ENCODE results near the gene CTNS.
A peak's percentile ranks its signal among the peaks of the same experiment; 100 is the strongest.

The CTNS gene

GRCh38 chr17:3603870-3604259 lies 32.7 kb upstream of the CTNS start:
- TF ChIP-seq ZNF274 (IDR thresholded peaks at IDR 0.05; ENCODE audit: low read depth, low read length): no peak
- H3K4me3 ChIP-seq (ENCODE audit: low read length): no peak overlapping the region

- TF ChIP-seq ZNF274 (IDR thresholded peaks at IDR 0.05; ENCODE audit: low read depth, low read length): no peak
- H3K4me3 ChIP-seq (ENCODE audit: low read length): no peak overlapping the region
These were observed 26.9 kb upstream of the CTNS start for GRCh38 chr17:3609689-3610088.

- no peak for TF ChIP-seq ZNF274 (IDR thresholded peaks at IDR 0.05; ENCODE audit: low read depth, low read length)
- H3K4me3 ChIP-seq (ENCODE audit: low read length): no peak overlapping the region
These were observed 26.0 kb upstream of the CTNS start for GRCh38 chr17:3610523-3610922.

DNA sequence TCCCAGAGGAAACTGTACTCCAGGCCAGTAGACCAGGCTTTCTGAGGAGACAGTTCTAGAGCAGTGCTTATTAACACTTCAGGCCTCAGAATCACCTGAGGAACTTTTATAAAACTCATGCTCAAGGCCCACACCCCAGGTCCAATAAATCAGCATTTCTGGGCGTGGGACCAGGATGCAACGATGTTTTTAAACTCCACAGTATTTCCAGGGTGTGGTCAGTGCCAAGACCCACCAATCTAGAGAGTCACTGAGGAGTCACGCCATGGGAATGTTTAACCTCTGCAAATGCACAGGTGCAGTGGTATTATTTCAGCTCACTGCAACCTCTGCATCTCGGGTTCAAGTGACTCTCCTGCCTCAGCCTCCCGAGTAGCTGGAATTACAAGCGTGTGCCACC lies 23.4 kb upstream of the CTNS start:
- H3K4me3 ChIP-seq (ENCODE audit: low read length): no peak overlapping the region

DNA sequence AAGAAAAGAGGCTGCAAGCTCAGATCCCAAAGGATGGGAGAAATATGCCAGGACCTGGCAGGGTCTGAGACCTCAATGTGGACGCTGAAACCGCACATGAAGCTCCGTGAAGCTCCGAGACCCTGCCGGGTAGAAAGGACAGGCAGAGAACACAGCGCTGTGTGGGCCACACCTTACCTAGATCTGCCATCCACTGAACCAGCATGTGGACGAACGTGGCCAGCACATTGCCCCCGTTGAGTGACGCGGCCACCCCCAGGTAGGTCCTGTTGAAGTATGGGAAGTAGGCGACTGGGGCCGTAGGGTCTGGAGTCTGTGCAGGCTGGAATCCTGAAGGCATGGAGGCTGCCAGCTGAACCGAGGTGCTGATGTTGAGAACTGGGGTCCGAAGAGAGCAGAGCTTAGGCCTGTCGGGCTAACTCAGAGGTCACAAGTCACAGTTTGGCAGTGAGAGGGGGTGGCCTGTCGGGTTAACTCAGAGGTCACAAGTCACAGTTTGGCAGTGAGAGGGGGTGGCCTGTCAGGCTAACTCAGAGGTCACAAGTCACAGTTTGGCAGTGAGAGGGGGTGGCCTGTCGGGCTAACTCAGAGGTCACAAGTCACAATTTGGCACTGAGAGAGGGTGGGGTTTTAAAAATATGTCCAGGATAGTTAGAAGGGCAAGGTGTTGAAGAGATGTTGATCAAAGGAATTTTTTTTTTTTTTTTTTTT lies 21.2 kb upstream of the CTNS start:
- no peak overlapping the region for H3K4me3 ChIP-seq (ENCODE audit: low read length)
- no peak for TF ChIP-seq ZNF274 (IDR thresholded peaks at IDR 0.05; ENCODE audit: low read depth, low read length)

More for the DNA sequence above, 23.4 kb upstream of the CTNS start:
- no peak for TF ChIP-seq ZNF274 (IDR thresholded peaks at IDR 0.05; ENCODE audit: low read depth, low read length)

DNA sequence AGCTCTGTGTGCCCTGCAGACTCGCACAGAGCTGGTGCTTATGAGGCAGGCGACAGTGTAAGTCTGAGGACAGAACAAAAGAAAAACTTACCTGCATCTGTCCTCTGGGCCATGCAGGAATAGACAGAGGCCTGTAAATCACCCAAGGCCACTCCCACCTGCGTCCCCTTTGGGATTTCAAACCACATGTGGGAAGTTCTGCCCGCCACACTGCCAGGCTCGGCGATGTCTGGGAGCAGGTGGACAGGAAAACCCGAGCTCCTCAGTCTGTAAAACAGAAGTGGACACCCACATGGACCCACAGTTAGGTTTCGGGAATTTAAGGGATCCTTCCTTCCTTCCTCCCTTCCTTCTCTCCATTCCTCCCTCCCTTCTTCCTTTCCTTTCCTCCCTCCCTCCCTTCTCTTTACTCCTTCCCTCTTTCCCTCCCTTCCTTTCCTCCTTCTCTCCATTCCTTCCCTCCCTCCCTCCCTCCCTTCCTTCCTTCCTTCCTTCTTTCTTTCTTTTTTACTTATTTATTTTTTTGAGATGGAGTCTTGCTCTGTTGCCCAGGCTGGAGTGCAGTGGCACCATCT lies 15.3 kb upstream of the CTNS start:
- no peak for TF ChIP-seq ZNF274 (IDR thresholded peaks at IDR 0.05; ENCODE audit: low read depth, low read length)
- H3K4me3 ChIP-seq (ENCODE audit: low read length): no peak overlapping the region

DNA sequence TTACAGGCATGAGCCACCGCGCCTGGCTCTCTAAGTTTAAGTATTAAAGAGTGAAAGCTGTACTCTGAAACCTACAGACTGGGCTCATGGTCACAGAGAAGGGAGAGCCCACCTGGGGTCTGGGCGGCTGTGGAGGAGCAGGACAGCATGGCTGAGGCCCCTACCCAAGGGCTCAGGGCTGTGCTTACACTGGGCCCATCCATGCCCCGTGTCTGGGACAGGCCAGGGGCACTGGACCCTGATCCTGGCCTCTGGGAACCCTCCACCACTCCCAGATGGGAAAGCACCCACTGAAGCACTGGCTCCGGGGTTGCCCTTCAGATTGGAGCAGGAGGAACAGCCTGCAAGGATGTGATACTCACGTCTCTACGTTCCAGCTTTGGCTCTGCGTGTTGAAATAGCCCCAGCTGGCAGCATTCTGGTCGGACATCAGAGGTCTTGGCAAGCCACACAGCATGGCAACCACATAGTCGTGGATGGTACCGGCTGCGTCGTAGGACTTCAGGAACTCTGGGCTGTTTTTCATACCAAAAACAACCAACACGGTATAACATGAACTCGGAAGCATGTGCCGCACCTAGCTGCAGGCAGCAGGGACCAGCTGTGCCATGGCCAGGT lies 13.5 kb upstream of the CTNS start:
- H3K4me3 ChIP-seq (ENCODE audit: low read length): no peak overlapping the region
- no peak for TF ChIP-seq ZNF274 (IDR thresholded peaks at IDR 0.05; ENCODE audit: low read depth, low read length)

DNA sequence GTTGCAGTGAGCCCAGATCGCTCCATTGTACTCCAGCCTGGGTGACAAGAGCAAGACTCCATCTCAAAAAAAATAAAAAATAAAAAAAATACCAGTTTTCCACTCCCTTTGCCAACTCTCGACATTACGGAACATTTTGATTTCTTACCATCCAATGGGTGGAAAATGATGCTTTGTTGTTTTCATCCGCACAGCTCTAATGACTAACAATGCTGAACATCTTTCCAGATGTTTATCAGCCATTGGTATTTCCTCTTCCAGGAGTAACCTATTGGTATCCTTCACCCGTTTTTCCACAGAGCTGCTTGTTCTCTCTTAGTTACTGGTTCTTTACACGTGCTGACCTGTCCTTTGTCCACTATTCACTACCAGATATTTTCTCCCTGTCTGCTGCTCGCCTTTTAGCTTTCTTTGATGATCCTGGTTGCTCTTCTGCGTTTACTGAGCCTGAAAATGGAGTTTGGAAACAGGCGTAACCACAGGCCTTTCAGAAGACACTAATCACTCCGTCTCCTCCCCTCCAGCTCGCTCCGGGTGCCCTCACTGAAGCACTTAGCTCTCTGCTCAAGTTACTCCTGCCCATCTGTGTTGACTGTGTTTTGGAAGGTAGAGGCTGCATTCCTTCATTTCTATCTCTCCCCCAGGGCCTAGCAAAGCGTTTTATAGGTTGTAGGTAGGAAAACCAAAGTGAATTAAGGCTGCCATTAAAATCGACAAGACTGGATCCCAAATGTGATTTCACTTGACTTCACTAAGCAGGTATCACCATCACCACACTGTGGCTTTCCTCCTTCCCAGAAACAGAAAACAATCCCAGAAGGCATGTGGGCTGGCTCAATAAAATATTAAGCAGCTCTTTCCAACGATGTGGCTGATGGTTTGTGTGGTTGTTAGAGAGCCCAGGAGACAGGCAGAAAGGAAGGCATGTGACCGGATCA lies 9.5 kb upstream of the CTNS start:
- no peak for TF ChIP-seq ZNF274 (IDR thresholded peaks at IDR 0.05; ENCODE audit: low read depth, low read length)
- H3K4me3 ChIP-seq (ENCODE audit: low read length): no peak overlapping the region

GRCh38 chr17:3627769-3628167 lies 8.8 kb upstream of the CTNS start:
- no peak overlapping the region for H3K4me3 ChIP-seq (ENCODE audit: low read length)

GRCh38 chr17:3630781-3631180 lies 5.8 kb upstream of the CTNS start:
- no peak overlapping the region for H3K4me3 ChIP-seq (ENCODE audit: low read length)
- TF ChIP-seq ZNF274 (IDR thresholded peaks at IDR 0.05; ENCODE audit: low read depth, low read length): no peak

More at GRCh38 chr17:3627769-3628167, 8.8 kb upstream of the CTNS start:
- no peak for TF ChIP-seq ZNF274 (IDR thresholded peaks at IDR 0.05; ENCODE audit: low read depth, low read length)

GRCh38 chr17:3632287-3632686 lies 4.3 kb upstream of the CTNS start:
- no peak for TF ChIP-seq ZNF274 (IDR thresholded peaks at IDR 0.05; ENCODE audit: low read depth, low read length)
- no peak overlapping the region for H3K4me3 ChIP-seq (ENCODE audit: low read length)

GRCh38 chr17:3635474-3636153 lies 946 bp upstream of the CTNS start:
- TF ChIP-seq ZNF274 (IDR thresholded peaks at IDR 0.05; ENCODE audit: low read depth, low read length): no peak
- H3K4me3 ChIP-seq (ENCODE audit: low read length): peak overlapping the region; percentile 91

DNA sequence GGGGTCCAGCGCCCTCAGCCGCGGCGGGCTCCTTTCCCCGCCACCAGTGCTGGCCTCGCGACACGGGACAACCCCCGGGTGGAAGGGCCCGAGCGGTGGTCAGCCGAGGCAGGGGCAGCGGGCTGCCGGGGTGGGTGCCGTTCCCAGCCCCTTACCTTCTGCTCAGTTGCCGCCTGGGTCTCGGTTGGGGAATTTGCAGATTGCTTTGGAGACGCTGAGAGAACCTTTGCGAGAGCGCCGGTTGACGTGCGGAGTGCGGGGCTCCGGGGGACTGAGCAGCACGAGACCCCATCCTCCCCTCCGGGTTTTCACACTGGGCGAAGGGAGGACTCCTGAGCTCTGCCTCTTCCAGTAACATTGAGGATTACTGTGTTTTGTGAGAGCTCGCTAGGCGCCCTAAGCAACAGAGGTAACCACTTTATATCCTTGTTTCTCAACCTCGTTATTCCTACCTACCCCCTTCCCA lies 381 bp downstream of the CTNS start:
- peak overlapping the region; percentile 71 for H3K4me3 ChIP-seq (ENCODE audit: low read length)
- no peak for TF ChIP-seq ZNF274 (IDR thresholded peaks at IDR 0.05; ENCODE audit: low read depth, low read length)

Measured in GM08714 (cell line).